ENCODE data around the gene PPP6R2.

The PPP6R2 gene

DNA sequence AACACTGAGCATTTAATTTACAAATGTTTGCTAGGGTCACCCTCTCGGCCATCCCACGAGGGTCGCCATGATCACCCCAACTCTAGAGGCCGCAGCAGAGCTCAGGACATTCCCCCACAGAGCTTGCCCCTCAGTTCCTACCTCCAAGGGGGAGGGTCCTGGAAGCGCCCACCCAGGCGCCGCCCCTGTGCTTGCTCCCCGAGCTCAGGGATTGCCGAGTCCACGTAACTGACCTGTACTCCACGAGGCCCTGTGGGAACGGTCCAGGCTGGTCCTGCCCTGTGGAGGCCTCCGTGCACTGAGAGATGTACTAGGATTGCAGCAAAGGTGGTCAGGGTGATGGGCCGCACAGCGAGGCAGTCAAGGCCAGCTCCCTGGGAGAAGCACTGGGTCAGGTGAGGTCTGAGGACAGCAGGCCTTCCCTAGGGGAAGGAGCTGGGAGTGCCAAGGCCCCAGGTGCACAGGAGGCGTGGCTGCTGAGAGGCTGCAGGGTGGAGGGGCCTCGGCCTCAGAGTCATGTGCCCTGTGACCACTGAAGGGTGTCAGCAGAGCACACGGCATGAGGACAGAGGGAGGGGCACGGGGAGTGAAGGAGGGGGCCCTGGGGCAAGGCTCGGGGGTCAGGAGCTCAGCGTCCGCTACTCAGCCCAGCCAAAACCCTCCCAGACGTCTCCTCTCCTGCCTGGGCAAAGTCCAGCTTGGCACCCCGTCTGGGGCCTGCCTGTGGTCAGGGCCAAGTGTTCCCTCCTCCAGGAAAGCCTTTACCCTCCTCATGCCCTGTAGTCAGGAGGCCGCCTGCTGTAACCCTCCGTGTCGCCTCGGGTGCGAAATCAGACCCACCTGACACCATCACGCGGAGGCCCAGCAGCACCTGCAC, 141.1 kb downstream of the PPP6R2 start:
- DNase-seq (ENCODE audit: low read depth) = no peak

DNA sequence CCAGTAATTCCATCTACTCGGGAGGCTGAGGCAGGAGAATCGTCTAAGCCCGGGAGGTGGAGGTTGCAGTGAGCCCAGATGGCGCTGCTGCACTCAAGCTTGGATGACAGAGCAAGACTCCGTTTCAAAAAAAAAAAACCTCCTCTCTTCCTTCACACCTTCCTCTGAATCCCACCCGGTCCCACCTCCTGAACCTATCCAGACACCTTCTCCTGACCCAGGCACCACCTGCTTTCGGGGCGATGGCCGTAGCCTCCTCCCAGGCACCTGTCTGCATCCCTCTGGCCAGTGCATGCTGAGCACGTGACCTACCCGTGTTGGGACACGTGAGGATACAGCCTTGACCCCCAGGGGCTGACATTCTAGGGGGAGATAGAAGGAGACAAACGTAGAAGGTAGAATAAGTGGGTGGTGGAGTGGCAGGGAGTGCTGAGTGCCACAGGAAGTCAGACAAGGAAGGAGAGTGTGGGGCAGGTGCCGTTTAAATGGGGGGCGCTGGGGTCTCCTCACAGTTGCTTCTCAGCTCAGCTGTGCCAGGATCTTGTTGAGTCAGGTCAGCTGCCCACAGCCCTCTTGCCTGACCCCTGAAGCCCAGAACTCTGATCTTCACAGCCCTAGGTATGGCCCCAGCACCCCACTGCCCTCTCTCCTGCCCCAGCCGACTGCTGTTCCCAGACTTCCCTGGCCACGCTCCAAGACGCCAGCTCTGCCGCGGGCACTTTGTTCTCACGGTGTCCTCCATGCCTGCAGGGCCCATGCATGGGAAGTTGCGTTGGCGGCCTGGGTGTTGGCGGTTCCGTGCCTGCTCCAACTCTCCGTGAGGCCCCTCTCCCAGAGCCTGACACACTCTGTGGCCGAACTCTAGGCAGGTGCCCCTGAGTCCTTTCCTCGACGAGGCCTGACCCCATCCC, 142.3 kb downstream of the PPP6R2 start:
- DNase-seq (ENCODE audit: low read depth) = no peak

DNA sequence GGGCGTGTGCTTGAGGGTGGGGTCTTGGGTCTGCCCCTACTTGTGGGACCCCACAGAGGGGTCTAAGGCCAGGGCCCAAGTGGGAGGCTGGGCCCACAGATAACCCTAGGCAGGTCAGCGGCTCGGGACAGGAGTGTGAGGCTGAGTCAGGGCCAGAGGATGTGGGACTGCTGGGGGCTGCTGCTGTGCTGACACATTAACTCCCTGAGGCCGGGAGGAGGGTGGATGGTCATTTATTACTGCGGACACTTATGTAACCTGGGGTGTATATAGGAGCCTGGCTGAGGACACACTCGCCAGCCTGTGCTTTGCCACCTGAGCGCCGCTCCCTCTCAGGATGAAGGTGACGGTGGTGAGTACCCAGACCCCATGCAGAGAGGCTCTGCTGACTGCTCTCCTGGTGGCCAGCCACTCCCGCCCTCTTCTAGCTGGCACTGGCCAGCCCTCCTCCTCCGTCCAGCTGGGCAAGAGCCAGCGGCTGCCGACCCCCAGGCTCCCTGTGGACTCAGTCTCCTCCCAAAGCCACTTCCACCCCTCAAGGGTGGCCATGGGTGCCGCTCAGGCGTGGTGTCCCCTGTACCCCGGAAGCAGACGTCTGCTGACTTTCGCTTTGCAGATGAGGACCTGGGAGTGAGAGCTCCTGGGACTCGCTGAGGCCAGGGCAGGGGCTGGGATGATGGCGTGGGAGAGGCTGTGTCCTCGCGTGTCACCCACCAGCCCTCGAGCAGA, 143.6 kb downstream of the PPP6R2 start, which contains the start of gene MIOX:
MIOX (plus strand) TSS at position 299 of the 729 bp plus-strand sequence; CDS start at position 338, 39 bp downstream.
- no peak for DNase-seq (ENCODE audit: low read depth)

DNA sequence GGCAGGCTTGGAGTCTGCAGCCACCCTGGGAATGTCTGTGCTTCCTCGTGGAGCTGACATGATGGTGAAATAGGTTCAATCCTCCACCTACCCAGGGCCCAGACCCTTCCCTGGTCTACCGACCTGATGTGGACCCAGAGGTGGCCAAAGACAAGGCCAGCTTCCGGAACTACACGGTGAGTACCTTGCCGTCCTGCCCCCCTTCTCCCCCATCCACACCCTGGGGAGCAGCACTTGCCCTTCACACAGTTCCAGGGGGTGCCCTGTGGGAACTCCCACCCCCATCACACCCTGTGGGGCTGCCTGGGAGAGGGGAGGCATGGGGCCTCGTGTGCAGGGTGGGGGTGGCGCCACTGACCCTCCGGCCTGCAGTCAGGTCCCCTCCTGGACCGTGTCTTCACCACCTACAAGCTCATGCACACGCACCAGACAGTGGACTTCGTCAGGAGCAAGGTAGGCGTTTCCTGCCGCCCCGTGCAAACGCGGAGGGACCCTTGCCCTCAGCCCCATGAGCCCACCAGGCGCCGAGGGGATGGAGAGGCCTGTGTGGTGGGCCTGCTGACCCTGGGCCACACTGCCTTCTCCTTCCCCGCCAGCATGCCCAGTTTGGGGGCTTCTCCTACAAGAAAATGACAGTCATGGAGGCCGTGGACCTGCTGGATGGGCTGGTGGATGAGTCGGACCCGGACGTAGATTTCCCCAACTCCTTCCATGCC, 144.3 kb downstream of the PPP6R2 start:
- DNase-seq (ENCODE audit: low read depth) = no peak

DNA sequence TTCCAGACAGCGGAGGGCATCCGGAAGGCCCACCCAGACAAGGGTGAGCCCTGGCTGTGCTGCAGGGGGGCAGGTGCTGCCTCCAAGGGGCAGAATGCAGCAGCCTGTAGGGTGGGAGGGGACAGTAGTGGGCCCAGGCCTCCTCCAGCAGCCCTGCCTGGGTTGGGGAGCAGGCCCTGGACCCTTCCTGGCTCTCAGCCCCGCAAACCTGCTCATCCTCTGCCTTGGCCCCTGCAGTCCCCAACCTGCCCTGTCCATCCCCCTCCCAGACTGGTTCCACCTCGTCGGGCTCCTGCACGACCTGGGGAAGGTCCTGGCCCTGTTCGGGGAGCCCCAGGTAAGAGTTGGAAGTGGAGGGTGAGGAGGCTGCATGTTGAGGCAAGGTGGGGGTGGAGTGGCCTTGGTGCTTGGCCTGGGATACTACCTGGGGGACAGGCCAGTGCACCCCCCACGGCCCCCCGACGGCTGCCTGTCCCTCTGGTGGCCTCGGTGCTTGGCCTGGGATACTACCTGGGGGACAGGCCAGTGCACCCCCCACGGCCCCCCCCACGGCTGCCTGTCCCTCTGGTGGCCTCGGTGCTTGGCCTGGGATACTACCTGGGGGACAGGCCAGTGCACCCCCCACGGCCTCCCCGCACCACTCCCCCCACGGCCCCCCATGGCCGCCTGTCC, 145.0 kb downstream of the PPP6R2 start:
- no peak for DNase-seq (ENCODE audit: low read depth)

DNA sequence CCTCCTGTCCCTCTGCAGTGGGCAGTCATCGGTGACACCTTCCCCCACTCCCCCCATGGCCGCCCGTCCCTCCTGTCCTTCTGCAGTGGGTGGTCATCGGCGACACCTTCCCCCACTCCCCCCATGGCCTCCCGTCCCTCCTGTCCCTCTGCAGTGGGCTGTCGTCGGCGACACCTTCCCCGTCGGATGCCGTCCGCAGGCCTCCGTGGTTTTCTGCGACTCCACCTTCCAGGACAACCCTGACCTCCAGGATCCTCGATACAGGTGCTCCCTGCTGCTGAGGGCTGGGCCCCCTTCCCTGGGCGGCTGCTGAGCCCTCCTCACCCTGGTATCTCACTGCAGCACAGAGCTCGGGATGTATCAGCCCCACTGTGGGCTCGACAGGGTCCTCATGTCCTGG, 145.8 kb downstream of the PPP6R2 start:
- DNase-seq (ENCODE audit: low read depth) = no peak

DNA sequence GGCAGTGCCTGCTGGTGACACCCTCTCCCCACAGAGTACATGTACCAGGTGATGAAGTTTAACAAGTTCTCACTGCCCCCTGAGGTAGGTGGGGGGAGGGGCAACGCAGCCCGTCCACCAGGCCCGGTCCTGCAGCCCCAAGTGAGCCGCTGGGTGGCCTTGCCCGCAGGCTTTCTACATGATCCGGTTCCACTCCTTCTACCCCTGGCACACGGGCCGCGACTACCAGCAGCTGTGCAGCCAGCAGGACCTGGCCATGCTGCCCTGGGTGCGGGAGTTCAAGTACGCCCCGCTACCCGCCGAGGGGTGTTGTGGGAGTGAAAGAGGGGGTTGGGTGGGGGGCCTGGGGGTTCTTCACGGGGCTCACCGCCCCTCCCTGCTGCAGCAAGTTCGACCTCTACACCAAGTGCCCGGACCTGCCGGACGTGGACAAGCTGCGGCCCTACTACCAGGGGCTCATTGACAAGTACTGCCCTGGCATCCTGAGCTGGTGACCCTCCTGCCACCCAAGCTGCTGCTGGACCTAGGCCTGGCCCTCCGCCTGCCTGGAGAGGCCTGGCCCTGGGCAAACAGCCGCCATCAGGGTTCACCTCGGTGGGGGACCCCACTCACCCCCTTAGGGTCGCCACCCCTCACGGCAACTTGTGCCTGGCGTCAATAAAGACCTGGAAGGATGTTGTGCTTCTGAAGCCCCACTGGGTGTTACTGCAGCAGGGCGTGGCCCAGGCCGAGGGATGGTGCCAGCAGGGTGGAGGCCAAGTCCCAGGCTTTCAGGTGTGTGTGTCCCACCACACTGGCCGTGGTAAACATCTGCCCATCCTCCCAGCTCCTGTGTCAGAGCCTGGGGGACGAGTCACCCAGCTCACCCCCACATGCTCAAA, 146.5 kb downstream of the PPP6R2 start:
- no peak for DNase-seq (ENCODE audit: low read depth)

DNA sequence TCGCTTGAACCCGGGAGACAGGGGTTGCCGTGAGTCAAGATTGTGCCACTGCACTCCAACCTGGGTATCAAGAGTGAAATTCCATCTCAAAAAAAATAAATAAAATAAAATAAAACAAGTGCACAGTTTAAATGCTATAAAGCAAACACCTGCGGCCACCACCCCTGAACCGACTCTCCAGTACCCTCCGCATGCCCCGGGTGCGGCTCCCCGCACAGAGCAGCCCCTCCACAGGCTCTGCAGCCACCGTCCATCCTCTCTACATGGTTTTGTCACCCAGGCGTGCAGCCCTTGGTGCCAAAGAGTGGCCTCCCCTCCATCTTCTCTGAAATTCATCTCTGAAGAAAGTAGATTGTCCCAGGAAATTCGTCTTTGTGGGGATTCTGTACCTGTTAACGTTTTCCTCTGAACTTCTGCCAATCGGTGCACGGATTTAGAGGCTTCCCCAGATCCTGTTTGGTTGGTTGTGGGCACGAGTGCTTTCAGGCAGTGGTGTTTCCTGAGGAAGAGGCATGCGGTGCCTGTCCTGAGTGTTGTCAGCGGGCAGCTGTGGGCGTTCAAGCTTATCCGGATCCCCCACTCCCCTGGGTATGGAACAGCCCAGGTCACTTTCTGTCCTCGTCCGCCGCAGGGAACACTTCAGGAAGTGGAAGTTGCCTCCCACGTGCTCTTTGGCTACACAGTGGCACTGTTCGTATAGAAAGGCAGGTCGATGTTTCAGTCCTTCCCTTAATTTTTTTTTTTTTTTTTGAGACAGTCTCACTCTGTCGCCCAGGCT, 147.6 kb downstream of the PPP6R2 start:
- no peak for DNase-seq (ENCODE audit: low read depth)
